ENCODE measurements around the gene RADIL. TPM values are rescaled to one million over a fixed set of nuclear protein-coding genes. Genes with fewer than 3 reads are reported as not detected.

RADIL gene
- total and polyA plus RNA-seq, 2 of the 13 experiments (the other 11 are each of a cell fraction or from before 2014, with no cell fraction given): 0.05 to 0.09 TPM

DNA sequence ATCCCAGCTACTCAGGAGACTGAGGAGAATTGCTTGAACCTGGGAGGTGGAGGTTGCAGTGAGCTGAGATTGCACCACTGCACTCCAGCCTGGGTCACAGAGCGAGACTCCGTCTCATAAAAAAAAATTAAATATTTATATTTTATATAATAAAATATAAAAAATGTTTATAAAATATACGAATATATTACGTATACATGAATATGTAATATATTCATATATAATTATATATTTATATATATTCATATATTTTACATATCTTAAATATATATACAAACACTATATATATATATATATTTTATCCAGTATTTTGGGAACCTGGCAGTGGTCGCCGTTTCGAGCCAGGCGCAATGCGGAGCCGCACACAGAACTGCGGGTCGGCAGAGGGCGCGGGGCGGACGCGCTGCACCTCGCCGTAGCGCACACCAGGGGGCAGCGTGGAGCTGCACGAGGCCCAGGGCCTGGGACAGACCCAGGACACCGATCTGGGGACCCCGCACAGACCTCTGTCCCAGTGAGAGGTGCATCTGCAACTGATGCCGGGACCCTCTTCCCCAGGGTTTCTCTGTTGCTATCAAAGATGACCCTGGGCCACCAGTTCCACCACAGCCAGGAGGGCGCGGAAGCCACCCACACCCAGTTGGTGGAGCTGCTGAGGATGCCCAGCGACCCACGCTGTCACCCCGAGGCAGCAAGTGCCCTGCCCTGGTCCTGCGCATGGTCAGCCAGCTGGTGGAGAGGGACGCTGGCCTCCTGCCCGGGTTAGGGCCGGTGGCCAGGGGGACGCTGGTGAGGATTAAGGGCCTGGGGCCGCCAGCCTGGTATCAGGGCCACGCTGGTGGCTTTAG, 85.4 kb downstream of the RADIL start (continued):
- TF ChIP-seq KDM4B (CRISPR knock-in tag; IDR thresholded peaks at IDR 0.05) (peak; percentile 20; the same call in 1 of the 2 replicates), ZSCAN21 (CRISPR knock-in tag; IDR thresholded peaks at IDR 0.05; ENCODE audit: borderline replicate concordance) (no peak), ARNT (IDR thresholded peaks at IDR 0.05) (no peak), ZNF124 (CRISPR knock-in tag; IDR thresholded peaks at IDR 0.05) (no peak), SMAD3 (CRISPR knock-in tag; IDR thresholded peaks at IDR 0.05) (no peak), HNRNPL (IDR thresholded peaks at IDR 0.05; ENCODE audit: low read depth, low read length) (no peak), XRCC5 (optimal IDR thresholded peaks at IDR 0.05; ENCODE audit: low read length) (peak; percentile 69), ZNF780A (CRISPR knock-in tag; IDR thresholded peaks at IDR 0.05) (0 out of 2 replicates have a peak, but pooled peaks have one; percentile 19), WIZ (CRISPR knock-in tag; IDR thresholded peaks at IDR 0.05) (no peak), ZNF672 (CRISPR knock-in tag; IDR thresholded peaks at IDR 0.05) (no peak), MAFG (CRISPR knock-in tag; IDR thresholded peaks at IDR 0.05) (no peak), ZSCAN30 (CRISPR knock-in tag; IDR thresholded peaks at IDR 0.05) (no peak), AGO1 (IDR thresholded peaks at IDR 0.05; ENCODE audit: low read depth, low read length, poor library complexity, severe bottlenecking) (peak; percentile 28), ATAD3A (CRISPR knock-in tag; IDR thresholded peaks at IDR 0.05) (no peak)
- TF ChIP-seq, protein P1, sequence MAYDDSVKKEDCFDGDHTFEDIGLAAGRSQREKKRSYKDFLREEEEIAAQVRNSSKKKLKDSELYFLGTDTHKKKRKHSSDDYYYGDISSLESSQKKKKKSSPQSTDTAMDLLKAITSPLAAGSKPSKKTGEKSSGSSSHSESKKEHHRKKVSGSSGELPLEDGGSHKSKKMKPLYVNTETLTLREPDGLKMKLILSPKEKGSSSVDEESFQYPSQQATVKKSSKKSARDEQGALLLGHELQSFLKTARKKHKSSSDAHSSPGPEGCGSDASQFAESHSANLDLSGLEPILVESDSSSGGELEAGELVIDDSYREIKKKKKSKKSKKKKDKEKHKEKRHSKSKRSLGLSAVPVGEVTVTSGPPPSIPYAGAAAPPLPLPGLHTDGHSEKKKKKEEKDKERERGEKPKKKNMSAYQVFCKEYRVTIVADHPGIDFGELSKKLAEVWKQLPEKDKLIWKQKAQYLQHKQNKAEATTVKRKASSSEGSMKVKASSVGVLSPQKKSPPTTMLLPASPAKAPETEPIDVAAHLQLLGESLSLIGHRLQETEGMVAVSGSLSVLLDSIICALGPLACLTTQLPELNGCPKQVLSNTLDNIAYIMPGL (CRISPR knock-in tag; IDR thresholded peaks at IDR 0.05; ENCODE audit: borderline replicate concordance in 1 of 2, low read depth in 1 of 2): peak in 1 of 2 experiments; percentile 59; a peak in 2 of 4 replicates
- TF ChIP-seq, protein P2, sequence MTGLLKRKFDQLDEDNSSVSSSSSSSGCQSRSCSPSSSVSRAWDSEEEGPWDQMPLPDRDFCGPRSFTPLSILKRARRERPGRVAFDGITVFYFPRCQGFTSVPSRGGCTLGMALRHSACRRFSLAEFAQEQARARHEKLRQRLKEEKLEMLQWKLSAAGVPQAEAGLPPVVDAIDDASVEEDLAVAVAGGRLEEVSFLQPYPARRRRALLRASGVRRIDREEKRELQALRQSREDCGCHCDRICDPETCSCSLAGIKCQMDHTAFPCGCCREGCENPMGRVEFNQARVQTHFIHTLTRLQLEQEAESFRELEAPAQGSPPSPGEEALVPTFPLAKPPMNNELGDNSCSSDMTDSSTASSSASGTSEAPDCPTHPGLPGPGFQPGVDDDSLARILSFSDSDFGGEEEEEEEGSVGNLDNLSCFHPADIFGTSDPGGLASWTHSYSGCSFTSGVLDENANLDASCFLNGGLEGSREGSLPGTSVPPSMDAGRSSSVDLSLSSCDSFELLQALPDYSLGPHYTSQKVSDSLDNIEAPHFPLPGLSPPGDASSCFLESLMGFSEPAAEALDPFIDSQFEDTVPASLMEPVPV (CRISPR knock-in tag; IDR thresholded peaks at IDR 0.05): 0 out of 2 replicates have a peak, but pooled peaks have one; percentile 43
- TF ChIP-seq, protein P3, sequence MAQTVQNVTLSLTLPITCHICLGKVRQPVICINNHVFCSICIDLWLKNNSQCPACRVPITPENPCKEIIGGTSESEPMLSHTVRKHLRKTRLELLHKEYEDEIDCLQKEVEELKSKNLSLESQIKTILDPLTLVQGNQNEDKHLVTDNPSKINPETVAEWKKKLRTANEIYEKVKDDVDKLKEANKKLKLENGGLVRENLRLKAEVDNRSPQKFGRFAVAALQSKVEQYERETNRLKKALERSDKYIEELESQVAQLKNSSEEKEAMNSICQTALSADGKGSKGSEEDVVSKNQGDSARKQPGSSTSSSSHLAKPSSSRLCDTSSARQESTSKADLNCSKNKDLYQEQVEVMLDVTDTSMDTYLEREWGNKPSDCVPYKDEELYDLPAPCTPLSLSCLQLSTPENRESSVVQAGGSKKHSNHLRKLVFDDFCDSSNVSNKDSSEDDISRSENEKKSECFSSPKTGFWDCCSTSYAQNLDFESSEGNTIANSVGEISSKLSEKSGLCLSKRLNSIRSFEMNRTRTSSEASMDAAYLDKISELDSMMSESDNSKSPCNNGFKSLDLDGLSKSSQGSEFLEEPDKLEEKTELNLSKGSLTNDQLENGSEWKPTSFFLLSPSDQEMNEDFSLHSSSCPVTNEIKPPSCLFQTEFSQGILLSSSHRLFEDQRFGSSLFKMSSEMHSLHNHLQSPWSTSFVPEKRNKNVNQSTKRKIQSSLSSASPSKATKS (CRISPR knock-in tag; IDR thresholded peaks at IDR 0.05): no peak
- TF ChIP-seq, protein P4, sequence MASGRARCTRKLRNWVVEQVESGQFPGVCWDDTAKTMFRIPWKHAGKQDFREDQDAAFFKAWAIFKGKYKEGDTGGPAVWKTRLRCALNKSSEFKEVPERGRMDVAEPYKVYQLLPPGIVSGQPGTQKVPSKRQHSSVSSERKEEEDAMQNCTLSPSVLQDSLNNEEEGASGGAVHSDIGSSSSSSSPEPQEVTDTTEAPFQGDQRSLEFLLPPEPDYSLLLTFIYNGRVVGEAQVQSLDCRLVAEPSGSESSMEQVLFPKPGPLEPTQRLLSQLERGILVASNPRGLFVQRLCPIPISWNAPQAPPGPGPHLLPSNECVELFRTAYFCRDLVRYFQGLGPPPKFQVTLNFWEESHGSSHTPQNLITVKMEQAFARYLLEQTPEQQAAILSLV (CRISPR knock-in tag; IDR thresholded peaks at IDR 0.05; ENCODE audit: borderline replicate concordance): peak; percentile 28; the same call in 1 of the 2 replicates
- TF ChIP-seq, protein P5, sequence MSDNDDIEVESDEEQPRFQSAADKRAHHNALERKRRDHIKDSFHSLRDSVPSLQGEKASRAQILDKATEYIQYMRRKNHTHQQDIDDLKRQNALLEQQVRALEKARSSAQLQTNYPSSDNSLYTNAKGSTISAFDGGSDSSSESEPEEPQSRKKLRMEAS (IDR thresholded peaks at IDR 0.05): peak; percentile 66; the same call in 1 of the 2 replicates
- TF ChIP-seq, protein P6, sequence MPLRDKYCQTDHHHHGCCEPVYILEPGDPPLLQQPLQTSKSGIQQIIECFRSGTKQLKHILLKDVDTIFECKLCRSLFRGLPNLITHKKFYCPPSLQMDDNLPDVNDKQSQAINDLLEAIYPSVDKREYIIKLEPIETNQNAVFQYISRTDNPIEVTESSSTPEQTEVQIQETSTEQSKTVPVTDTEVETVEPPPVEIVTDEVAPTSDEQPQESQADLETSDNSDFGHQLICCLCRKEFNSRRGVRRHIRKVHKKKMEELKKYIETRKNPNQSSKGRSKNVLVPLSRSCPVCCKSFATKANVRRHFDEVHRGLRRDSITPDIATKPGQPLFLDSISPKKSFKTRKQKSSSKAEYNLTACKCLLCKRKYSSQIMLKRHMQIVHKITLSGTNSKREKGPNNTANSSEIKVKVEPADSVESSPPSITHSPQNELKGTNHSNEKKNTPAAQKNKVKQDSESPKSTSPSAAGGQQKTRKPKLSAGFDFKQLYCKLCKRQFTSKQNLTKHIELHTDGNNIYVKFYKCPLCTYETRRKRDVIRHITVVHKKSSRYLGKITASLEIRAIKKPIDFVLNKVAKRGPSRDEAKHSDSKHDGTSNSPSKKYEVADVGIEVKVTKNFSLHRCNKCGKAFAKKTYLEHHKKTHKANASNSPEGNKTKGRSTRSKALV (CRISPR knock-in tag; IDR thresholded peaks at IDR 0.05): 0 out of 2 replicates have a peak, but pooled peaks have one; percentile 64
